ENCODE measurements around the gene POM121.
"Not testable (repeated sequence)": the region's sequence is repeated elsewhere in the genome, so short reads cannot be mapped to it uniquely, and the experiment has no call there.

POM121 gene

GRCh38 chr7:72925546-72926120 is 738 bp downstream of the POM121 start:
- no peak for DNase-seq (ENCODE audit: extremely low read depth, low read depth)

GRCh38 chr7:72927791-72928190 is 2.9 kb downstream of the POM121 start:
- DNase-seq (ENCODE audit: extremely low read depth, low read depth), result not testable (repeated sequence)

More at GRCh38 chr7:72925546-72926120, 738 bp downstream of the POM121 start:
- no peak for TF ChIP-seq CTCF (IDR thresholded peaks at IDR 0.05; ENCODE audit: low read depth, low read length)

GRCh38 chr7:72928216-72928615 is 3.3 kb downstream of the POM121 start:
- not testable (repeated sequence) for DNase-seq (ENCODE audit: extremely low read depth, low read depth)

- not testable (repeated sequence) for DNase-seq (ENCODE audit: extremely low read depth, low read depth)
These were observed 17.3 kb downstream of the POM121 start for GRCh38 chr7:72942022-72942705.

GRCh38 chr7:72942956-72943355 is 18.1 kb downstream of the POM121 start:
- DNase-seq (ENCODE audit: extremely low read depth, low read depth), result not testable (repeated sequence)

- not testable (repeated sequence) for DNase-seq (ENCODE audit: extremely low read depth, low read depth)
These were observed 20.0 kb downstream of the POM121 start for GRCh38 chr7:72944937-72945336.

GRCh38 chr7:72945597-72945996 is 20.7 kb downstream of the POM121 start:
- DNase-seq (ENCODE audit: extremely low read depth, low read depth), result not testable (repeated sequence)

- not testable (repeated sequence) for DNase-seq (ENCODE audit: extremely low read depth, low read depth)
- TF ChIP-seq CTCF (IDR thresholded peaks at IDR 0.05; ENCODE audit: low read depth, low read length), result peak; percentile 15
These were observed 21.3 kb downstream of the POM121 start for GRCh38 chr7:72946130-72946745.

GRCh38 chr7:72948714-72949113 is 23.8 kb downstream of the POM121 start:
- DNase-seq (ENCODE audit: extremely low read depth, low read depth), result not testable (repeated sequence)

GRCh38 chr7:72949276-72949675 is 24.4 kb downstream of the POM121 start:
- not testable (repeated sequence) for DNase-seq (ENCODE audit: extremely low read depth, low read depth)

GRCh38 chr7:72949686-72950085 is 24.8 kb downstream of the POM121 start:
- DNase-seq (ENCODE audit: extremely low read depth, low read depth), result not testable (repeated sequence)

GRCh38 chr7:72950432-72950831 is 25.5 kb downstream of the POM121 start:
- not testable (repeated sequence) for DNase-seq (ENCODE audit: extremely low read depth, low read depth)

- DNase-seq (ENCODE audit: extremely low read depth, low read depth), result not testable (repeated sequence)
These were observed 29.1 kb downstream of the POM121 start for GRCh38 chr7:72953901-72954562.

- not testable (repeated sequence) for DNase-seq (ENCODE audit: extremely low read depth, low read depth)
These were observed 29.8 kb downstream of the POM121 start for GRCh38 chr7:72954563-72955198.

- not testable (repeated sequence) for DNase-seq (ENCODE audit: extremely low read depth, low read depth)
These were observed 35.1 kb downstream of the POM121 start for GRCh38 chr7:72960029-72960428.

GRCh38 chr7:72960626-72961345 is 35.9 kb downstream of the POM121 start:
- DNase-seq (ENCODE audit: extremely low read depth, low read depth), result not testable (repeated sequence)

- DNase-seq (ENCODE audit: extremely low read depth, low read depth), result not testable (repeated sequence)
These were observed 36.4 kb downstream of the POM121 start for GRCh38 chr7:72961346-72961650.
